ENCODE measurements around the gene MAPK1.
"Not testable (repeated sequence)": the region's sequence is repeated elsewhere in the genome, so short reads cannot be mapped to it uniquely, and the experiment has no call there.

MAPK1 gene

GRCh38 chr22:21796231-21796630 lies 71.2 kb downstream of the MAPK1 start (continued):
- TF ChIP-seq CREB5 (CRISPR knock-in tag; IDR thresholded peaks at IDR 0.05; ENCODE audit: low read depth) = no peak
- no peak for TF ChIP-seq ZFP30 (CRISPR knock-in tag; IDR thresholded peaks at IDR 0.05)
- TF ChIP-seq ZFP3 (CRISPR knock-in tag; IDR thresholded peaks at IDR 0.05) = no peak
- no peak for TF ChIP-seq PATZ1 (CRISPR knock-in tag; IDR thresholded peaks at IDR 0.05; ENCODE audit: borderline replicate concordance)
- TF ChIP-seq ZC3H10 (CRISPR knock-in tag; IDR thresholded peaks at IDR 0.05) = no peak

DNA sequence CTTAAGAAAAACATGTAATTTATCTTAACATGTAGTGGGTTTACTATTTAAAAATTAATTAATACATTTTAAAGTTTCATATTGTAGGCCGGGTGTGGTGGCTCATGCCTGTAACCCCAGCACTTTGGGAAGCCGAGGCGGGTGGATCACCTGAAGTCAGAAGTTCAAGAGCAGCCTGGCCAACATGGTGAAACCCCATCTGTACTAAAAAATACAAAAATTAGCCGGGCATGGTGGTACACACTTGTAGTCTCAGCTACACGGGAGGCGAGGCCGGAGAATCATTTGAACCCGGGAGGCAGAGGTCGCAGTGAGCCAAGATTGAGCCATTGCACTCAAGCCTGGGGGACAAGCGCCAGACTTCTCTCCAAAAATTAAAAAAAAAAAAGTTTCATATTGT lies 73.7 kb downstream of the MAPK1 start:
- not testable (repeated sequence) for ATAC-seq

DNA sequence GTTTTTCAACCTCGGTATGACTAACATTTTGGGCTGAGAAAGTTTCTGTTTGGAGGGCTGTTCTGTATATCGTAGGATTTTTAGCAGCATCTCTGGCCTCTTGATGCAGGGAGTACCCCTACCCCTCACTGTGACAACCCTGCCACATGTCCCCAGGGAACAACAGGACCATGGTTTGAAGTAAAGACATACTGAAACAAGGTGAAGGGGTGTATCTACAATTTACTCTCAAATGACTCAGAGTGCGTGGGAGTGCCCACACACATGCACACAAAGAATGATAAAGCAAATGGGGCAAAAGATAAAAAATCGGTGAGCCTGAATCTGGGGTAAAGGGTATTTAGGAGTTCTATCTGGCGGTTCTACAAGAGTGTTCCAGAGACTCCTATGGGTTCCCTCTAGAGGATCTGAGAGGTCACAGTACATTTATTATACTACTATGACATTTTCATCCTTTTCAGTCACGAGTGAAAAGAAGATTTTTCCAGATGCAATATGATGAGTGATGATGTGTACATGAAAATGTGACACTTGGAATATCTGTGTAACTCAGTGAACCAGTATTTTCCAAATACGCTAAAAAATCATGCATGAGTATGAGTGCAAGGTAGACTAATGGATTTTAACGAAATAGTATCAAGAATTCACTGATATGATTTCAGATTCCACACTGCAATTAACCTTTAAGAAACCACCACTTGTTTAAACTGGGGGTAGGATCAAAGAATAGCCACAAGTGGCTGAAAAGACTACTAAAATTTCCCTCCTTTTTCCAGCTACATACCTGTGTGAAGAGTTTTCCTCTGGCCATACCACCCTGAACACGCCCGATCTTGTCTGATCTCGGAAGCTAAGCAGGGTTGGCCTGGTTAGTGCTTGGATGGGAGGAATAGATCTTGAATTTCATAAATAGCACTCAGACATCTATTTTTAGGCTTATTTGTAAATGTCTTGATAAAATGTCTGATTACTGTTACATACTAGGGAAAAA lies 75.5 kb downstream of the MAPK1 start:
- TF ChIP-seq ARNTL (CRISPR knock-in tag; IDR thresholded peaks at IDR 0.05; ENCODE audit: borderline replicate concordance, low read depth) (no peak), ZNF70 (CRISPR knock-in tag; IDR thresholded peaks at IDR 0.05) (no peak), PATZ1 (CRISPR knock-in tag; IDR thresholded peaks at IDR 0.05; ENCODE audit: borderline replicate concordance) (no peak), RARB (CRISPR knock-in tag; IDR thresholded peaks at IDR 0.05) (no peak), ZNF565 (CRISPR knock-in tag; conservative IDR thresholded peaks at IDR 0.05; ENCODE audit: low read depth) (no peak), ISL1 (CRISPR knock-in tag; IDR thresholded peaks at IDR 0.05) (no peak), GLIS3 (CRISPR knock-in tag; IDR thresholded peaks at IDR 0.05) (no peak), CSRNP3 (CRISPR knock-in tag; IDR thresholded peaks at IDR 0.05) (no peak), CSDC2 (CRISPR knock-in tag; IDR thresholded peaks at IDR 0.05) (no peak)
- TF ChIP-seq, protein P1, sequence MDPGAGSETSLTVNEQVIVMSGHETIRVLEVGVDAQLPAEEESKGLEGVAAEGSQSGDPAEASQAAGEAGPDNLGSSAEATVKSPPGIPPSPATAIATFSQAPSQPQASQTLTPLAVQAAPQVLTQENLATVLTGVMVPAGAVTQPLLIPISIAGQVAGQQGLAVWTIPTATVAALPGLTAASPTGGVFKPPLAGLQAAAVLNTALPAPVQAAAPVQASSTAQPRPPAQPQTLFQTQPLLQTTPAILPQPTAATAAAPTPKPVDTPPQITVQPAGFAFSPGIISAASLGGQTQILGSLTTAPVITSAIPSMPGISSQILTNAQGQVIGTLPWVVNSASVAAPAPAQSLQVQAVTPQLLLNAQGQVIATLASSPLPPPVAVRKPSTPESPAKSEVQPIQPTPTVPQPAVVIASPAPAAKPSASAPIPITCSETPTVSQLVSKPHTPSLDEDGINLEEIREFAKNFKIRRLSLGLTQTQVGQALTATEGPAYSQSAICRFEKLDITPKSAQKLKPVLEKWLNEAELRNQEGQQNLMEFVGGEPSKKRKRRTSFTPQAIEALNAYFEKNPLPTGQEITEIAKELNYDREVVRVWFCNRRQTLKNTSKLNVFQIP (CRISPR knock-in tag; IDR thresholded peaks at IDR 0.05; ENCODE audit: borderline replicate concordance, low read depth) = no peak
- no peak for ATAC-seq

DNA sequence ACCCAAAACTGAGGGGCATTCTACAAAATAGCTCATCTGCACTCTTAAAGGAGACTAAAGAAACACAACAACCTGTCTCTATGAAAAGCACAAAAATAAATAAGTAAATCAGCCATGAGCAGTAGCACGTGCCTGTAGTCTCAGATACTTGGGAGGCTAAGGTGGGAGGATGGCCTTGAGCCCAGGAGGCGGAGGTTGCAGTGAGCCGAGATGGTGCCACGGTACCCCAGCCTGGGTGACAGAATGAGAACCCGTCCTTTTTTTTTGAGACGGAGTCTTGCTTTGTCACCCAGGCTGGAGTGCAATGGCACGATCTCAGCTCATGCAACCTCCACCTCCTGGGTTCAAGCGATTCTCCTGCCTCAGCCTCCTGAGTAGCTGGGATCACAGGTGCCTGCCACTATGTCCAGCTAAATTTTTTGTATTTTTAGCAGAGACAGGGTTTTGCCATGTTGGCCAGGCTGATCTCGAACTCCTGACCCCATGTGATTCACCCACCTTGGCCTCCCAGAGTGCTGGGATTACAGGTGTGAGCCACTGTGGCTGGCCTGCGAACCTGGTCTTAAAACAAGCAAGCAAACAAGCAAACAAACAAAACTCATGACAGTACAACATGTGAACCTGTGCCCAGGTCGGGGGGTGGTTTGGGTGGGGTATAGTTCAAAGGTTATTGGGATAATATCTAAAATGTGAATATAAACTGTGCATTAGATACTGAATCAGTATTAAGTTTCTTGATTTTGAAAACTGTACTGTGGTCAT lies 76.4 kb downstream of the MAPK1 start:
- not testable (repeated sequence) for ATAC-seq

DNA sequence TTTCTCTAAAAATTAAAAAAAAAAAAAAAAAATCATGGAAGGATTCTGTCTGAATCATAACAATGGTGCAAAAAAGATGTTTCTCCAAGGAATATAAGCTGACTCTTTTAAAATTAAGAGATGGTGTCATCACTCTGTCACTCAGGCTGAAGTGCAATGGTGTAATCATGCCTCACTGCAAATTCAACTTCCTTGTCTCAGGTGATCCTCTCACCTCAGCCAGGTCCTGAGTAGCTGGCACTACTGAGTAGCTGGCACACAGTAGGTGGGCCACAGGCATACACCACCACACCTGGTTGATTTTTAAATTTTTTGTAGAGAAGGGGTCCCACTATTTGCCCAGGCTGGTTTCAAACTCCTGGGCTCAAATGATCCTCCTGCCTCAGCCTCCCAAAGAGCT lies 77.1 kb downstream of the MAPK1 start:
- TF ChIP-seq RARB (CRISPR knock-in tag; IDR thresholded peaks at IDR 0.05) (no peak), ZFP3 (CRISPR knock-in tag; IDR thresholded peaks at IDR 0.05) (no peak), ZNF70 (CRISPR knock-in tag; IDR thresholded peaks at IDR 0.05) (no peak), GLIS3 (CRISPR knock-in tag; IDR thresholded peaks at IDR 0.05) (no peak), ARNTL (CRISPR knock-in tag; IDR thresholded peaks at IDR 0.05; ENCODE audit: borderline replicate concordance, low read depth) (no peak), OSR1 (CRISPR knock-in tag; IDR thresholded peaks at IDR 0.05) (no peak), TOX (CRISPR knock-in tag; IDR thresholded peaks at IDR 0.05; ENCODE audit: borderline replicate concordance) (no peak), TSHZ2 (CRISPR knock-in tag; IDR thresholded peaks at IDR 0.05) (no peak), SNAI2 (CRISPR knock-in tag; IDR thresholded peaks at IDR 0.05) (no peak), PATZ1 (CRISPR knock-in tag; IDR thresholded peaks at IDR 0.05; ENCODE audit: borderline replicate concordance) (no peak), ZFP30 (CRISPR knock-in tag; IDR thresholded peaks at IDR 0.05) (no peak)
- ATAC-seq = no peak

Data from SK-N-SH treated with all-trans-retinoic acid at 6 μM for 48 hours (cell line).